Adrenal gland (tissue), 5 donors: ENCODE results near the gene NCAPG.

Experiments used
- POLR2A ChIP-seq, 2 donors: fragments of 450-650 bp; IDR thresholded peaks; one replicate each; pipeline ENCODE4 v1.6.1; 2017; ENCODE audit warnings: antibody characterized with exemption in 2 of 2, mild to moderate bottlenecking in 2 of 2, moderate library complexity in 1 of 2
- TF ChIP-seq, protein P1 (sequence below), 6 experiments: fragments of 450-650 bp in 4 of 6; fragments of 200-600 bp in 2 of 6; sonication (generic) in 1 of 6; IDR thresholded peaks; 1 replicate in 5 of 6; 2 replicates in 1 of 6; pipeline versions ENCODE4 v1.5.1 to v1.8.0; 2016 to 2021; ENCODE audit warnings: antibody characterized with exemption in 6 of 6, mild to moderate bottlenecking in 2 of 6, moderate library complexity in 1 of 6
- donor health status: DM: no; HTN: no; CAD: no.

DNA sequence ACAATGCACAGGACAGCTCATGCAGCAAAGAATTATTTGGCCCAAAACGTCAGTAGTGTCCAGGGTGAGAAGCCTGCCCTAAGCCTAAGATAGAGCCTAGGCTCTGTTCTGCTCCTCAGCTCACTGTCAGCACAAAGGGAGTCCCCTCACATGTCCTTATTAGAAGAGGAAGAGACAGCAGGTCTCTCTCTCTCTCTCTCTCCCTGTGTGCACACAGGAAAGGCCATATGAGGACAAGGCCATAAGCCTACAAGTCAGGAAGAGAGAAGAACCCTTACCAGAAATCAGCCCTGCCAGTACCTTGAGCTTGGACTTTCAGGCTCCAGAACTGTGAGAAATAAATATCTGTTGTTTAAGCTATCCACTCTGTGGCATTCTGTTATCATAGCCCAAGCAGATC, 49.7 kb upstream of the NCAPG start:
- TF ChIP-seq, protein P1, sequence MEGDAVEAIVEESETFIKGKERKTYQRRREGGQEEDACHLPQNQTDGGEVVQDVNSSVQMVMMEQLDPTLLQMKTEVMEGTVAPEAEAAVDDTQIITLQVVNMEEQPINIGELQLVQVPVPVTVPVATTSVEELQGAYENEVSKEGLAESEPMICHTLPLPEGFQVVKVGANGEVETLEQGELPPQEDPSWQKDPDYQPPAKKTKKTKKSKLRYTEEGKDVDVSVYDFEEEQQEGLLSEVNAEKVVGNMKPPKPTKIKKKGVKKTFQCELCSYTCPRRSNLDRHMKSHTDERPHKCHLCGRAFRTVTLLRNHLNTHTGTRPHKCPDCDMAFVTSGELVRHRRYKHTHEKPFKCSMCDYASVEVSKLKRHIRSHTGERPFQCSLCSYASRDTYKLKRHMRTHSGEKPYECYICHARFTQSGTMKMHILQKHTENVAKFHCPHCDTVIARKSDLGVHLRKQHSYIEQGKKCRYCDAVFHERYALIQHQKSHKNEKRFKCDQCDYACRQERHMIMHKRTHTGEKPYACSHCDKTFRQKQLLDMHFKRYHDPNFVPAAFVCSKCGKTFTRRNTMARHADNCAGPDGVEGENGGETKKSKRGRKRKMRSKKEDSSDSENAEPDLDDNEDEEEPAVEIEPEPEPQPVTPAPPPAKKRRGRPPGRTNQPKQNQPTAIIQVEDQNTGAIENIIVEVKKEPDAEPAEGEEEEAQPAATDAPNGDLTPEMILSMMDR (IDR thresholded peaks at IDR 0.05) = no peak
- no peak for TF ChIP-seq POLR2A (IDR thresholded peaks at IDR 0.05)
